OCI-LY3 (cell line): Measurements from ENCODE around the gene IL13.

Source experiments
- EZH2phosphoT487 ChIP-seq: fragments of 200-600 bp; shearing (Covaris generic); IDR thresholded peaks from 2 replicates; pipeline ENCODE4 v1.6.1; 2018; ENCODE audit warnings: antibody characterized with exemption, mixed run types, low read depth
- TF ChIP-seq, protein P1 (sequence below): fragments of 200-600, 300-600 bp; sonication (generic); IDR thresholded peaks from 2 replicates; pipeline ENCODE4 v1.5.1; 2014; ENCODE audit warnings: antibody characterized with exemption, low read length, low read depth

DNA sequence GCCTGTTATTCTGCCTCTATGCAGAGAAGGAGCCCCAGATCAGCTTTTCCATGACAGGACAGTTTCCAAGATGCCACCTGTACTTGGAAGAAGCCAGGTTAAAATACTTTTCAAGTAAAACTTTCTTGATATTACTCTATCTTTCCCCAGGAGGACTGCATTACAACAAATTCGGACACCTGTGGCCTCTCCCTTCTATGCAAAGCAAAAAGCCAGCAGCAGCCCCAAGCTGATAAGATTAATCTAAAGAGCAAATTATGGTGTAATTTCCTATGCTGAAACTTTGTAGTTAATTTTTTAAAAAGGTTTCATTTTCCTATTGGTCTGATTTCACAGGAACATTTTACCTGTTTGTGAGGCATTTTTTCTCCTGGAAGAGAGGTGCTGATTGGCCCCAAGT, 15.5 kb downstream of the IL13 start:
- TF ChIP-seq, protein P1, sequence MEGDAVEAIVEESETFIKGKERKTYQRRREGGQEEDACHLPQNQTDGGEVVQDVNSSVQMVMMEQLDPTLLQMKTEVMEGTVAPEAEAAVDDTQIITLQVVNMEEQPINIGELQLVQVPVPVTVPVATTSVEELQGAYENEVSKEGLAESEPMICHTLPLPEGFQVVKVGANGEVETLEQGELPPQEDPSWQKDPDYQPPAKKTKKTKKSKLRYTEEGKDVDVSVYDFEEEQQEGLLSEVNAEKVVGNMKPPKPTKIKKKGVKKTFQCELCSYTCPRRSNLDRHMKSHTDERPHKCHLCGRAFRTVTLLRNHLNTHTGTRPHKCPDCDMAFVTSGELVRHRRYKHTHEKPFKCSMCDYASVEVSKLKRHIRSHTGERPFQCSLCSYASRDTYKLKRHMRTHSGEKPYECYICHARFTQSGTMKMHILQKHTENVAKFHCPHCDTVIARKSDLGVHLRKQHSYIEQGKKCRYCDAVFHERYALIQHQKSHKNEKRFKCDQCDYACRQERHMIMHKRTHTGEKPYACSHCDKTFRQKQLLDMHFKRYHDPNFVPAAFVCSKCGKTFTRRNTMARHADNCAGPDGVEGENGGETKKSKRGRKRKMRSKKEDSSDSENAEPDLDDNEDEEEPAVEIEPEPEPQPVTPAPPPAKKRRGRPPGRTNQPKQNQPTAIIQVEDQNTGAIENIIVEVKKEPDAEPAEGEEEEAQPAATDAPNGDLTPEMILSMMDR = no peak
- TF ChIP-seq EZH2phosphoT487 = no peak
